Nephron progenitor cell (in vitro differentiated cells): ENCODE measurements around the gene DCLK2.

Source experiments
- DNase-seq: peaks from one replicate; pipeline ENCODE4 v3.0.0; 2021
- H3K27ac Mint-ChIP-seq: 2 replicates; pipeline ENCODE4 v1.8.0; 2021; ENCODE audit warnings: mild to moderate bottlenecking, moderate library complexity, mixed read lengths
- H3K27me3 Mint-ChIP-seq: 2 replicates; pipeline ENCODE4 v1.8.0; 2021; ENCODE audit warnings: mild to moderate bottlenecking, low read depth, mixed read lengths; ENCODE audit not compliant: poor library complexity
- H3K36me3 Mint-ChIP-seq: 2 replicates; pipeline ENCODE4 v1.8.0; 2021; ENCODE audit warnings: low read depth, mixed read lengths
- H3K4me1 Mint-ChIP-seq: 2 replicates; pipeline ENCODE4 v1.8.0; 2021; ENCODE audit warnings: mixed read lengths
- H3K4me3 Mint-ChIP-seq: 2 replicates; pipeline ENCODE4 v1.8.0; 2021; ENCODE audit warnings: mild to moderate bottlenecking, moderate library complexity, mixed read lengths
- H3K9me3 Mint-ChIP-seq: 2 replicates; pipeline ENCODE4 v1.8.0; 2021; ENCODE audit warnings: mild to moderate bottlenecking, moderate library complexity, mixed read lengths
- TF ChIP-seq, protein P1 (sequence below): fragments of 200-600 bp; sonication (generic); IDR thresholded peaks from 2 replicates; pipeline ENCODE4 v1.5.0; 2021; ENCODE audit warnings: antibody characterized with exemption

DCLK2 gene

DNA sequence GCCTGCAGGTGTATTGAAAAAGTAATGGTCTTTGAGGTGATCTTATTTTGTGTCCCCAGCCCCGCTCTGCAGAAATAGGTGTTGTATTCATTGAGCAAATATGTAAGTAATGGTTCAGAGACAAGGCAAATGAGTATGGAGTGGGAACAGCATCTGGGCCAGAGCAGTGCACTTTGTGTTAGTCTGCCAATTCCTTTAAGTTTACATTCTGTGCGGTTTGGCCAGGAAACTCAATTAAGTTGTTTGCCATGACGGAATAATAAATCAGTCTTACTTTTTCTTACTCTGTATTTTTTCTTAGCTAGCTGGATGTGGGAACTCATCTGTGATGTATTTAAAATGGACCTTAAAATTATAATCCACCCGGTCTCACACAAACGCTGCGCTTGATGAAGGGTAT lies 12.6 kb downstream of the DCLK2 start:
- H3K36me3 Mint-ChIP-seq: no peaks in the 10 kb centered on the region
- H3K27me3 Mint-ChIP-seq: peaks cover 12% of the 10 kb centered on the region
- TF ChIP-seq, protein P1, sequence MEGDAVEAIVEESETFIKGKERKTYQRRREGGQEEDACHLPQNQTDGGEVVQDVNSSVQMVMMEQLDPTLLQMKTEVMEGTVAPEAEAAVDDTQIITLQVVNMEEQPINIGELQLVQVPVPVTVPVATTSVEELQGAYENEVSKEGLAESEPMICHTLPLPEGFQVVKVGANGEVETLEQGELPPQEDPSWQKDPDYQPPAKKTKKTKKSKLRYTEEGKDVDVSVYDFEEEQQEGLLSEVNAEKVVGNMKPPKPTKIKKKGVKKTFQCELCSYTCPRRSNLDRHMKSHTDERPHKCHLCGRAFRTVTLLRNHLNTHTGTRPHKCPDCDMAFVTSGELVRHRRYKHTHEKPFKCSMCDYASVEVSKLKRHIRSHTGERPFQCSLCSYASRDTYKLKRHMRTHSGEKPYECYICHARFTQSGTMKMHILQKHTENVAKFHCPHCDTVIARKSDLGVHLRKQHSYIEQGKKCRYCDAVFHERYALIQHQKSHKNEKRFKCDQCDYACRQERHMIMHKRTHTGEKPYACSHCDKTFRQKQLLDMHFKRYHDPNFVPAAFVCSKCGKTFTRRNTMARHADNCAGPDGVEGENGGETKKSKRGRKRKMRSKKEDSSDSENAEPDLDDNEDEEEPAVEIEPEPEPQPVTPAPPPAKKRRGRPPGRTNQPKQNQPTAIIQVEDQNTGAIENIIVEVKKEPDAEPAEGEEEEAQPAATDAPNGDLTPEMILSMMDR: no peak
- H3K4me3 Mint-ChIP-seq: no peak overlapping the region
- H3K27ac Mint-ChIP-seq: no peak overlapping the region
- no peak for DNase-seq
- no peaks in the 10 kb centered on the region for H3K9me3 Mint-ChIP-seq
- H3K4me1 Mint-ChIP-seq: no peaks in the 10 kb centered on the region

DNA sequence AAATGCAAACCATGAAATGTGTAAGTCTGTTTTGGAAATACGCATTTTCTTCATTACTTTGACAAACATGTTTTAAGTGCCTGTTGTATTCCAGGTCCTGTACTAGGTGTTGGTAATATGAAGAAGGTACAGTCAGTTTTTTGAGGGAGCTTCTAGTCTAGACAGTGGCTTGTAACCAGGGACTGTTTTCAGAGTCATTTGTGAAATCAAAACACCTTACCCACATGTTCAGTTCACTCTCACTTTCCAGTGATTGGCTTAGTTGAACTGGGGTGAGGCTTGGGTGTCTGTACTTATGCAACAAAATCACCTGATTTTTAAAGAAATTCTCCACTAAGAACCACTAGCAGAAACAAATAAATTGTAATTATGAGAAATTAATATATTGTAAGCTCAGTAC lies 16.4 kb downstream of the DCLK2 start:
- TF ChIP-seq, protein P1: no peak
- H3K4me3 Mint-ChIP-seq: no peak overlapping the region
- H3K36me3 Mint-ChIP-seq: no peaks in the 10 kb centered on the region
- H3K27ac Mint-ChIP-seq: no peak overlapping the region
- DNase-seq: no peak
- no peaks in the 10 kb centered on the region for H3K9me3 Mint-ChIP-seq
- H3K4me1 Mint-ChIP-seq: no peaks in the 10 kb centered on the region
- H3K27me3 Mint-ChIP-seq: peaks cover 7% of the 10 kb centered on the region

DNA sequence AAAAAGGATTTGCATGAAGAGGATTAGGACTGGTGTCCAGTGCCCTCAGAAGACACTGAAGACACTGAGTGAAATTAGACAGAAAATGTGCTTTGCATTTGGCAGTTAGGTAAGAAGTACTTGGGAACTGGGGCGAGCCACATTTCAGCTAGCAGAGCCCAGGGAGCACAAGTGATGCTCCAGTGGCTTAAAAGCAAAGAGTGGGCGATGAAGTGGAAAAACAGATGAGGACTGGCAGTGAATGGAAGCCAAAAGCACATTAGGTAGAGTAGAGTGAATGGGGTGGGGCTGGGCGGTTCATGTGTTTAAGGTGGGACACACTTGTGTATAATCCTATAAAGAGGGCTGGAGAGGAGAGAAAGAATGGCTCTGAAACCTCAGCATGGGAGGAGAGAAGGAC lies 18.4 kb downstream of the DCLK2 start:
- Mint-ChIP-seq H3K4me3 (no peak overlapping the region), H3K4me1 (no peaks in the 10 kb centered on the region), H3K27ac (no peak overlapping the region), H3K27me3 (peaks cover 3% of the 10 kb centered on the region), H3K36me3 (no peaks in the 10 kb centered on the region), H3K9me3 (no peaks in the 10 kb centered on the region)
- TF ChIP-seq, protein P1: no peak
- DNase-seq: no peak

- Mint-ChIP-seq H3K27ac (no peak overlapping the region), H3K9me3 (no peaks in the 10 kb centered on the region), H3K27me3 (no peaks in the 10 kb centered on the region), H3K36me3 (no peaks in the 10 kb centered on the region), H3K4me3 (no peak overlapping the region), H3K4me1 (no peaks in the 10 kb centered on the region)
- TF ChIP-seq, protein P1: no peak
- DNase-seq: no peak
These were observed 20.0 kb downstream of the DCLK2 start for GRCh38 chr4:150098214-150098613.

GRCh38 chr4:150104404-150105027 lies 26.3 kb downstream of the DCLK2 start:
- peaks cover 4% of the 10 kb centered on the region for H3K27me3 Mint-ChIP-seq
- no peaks in the 10 kb centered on the region for H3K36me3 Mint-ChIP-seq
- no peak overlapping the region for H3K4me3 Mint-ChIP-seq
- H3K27ac Mint-ChIP-seq: no peak overlapping the region
- H3K9me3 Mint-ChIP-seq: no peaks in the 10 kb centered on the region
- DNase-seq: no peak
- H3K4me1 Mint-ChIP-seq: peaks cover 9% of the 10 kb centered on the region
- TF ChIP-seq, protein P1: no peak

GRCh38 chr4:150106886-150107285 lies 28.6 kb downstream of the DCLK2 start:
- DNase-seq: no peak
- Mint-ChIP-seq H3K4me3 (no peak overlapping the region), H3K36me3 (no peaks in the 10 kb centered on the region)

More at GRCh38 chr4:150106886-150107285, 28.6 kb downstream of the DCLK2 start:
- Mint-ChIP-seq H3K9me3 (peaks cover 4% of the 10 kb centered on the region), H3K4me1 (peaks cover 9% of the 10 kb centered on the region), H3K27ac (peak overlapping the region; percentile 58), H3K27me3 (peaks cover 4% of the 10 kb centered on the region)
- TF ChIP-seq, protein P1: no peak
